ENCODE measurements around the gene KIF19. TPM values are rescaled to one million over a fixed set of nuclear protein-coding genes. Genes with fewer than 3 reads are reported as not detected.
"Not testable (repeated sequence)": the region's sequence is repeated elsewhere in the genome, so short reads cannot be mapped to it uniquely, and the experiment has no call there.

KIF19 gene
- 1 to 10 TPM in 2 of 4 donors, under 1 TPM in 2; 0.81 to 2.1 (median 1.5) TPM for total RNA-seq

DNA sequence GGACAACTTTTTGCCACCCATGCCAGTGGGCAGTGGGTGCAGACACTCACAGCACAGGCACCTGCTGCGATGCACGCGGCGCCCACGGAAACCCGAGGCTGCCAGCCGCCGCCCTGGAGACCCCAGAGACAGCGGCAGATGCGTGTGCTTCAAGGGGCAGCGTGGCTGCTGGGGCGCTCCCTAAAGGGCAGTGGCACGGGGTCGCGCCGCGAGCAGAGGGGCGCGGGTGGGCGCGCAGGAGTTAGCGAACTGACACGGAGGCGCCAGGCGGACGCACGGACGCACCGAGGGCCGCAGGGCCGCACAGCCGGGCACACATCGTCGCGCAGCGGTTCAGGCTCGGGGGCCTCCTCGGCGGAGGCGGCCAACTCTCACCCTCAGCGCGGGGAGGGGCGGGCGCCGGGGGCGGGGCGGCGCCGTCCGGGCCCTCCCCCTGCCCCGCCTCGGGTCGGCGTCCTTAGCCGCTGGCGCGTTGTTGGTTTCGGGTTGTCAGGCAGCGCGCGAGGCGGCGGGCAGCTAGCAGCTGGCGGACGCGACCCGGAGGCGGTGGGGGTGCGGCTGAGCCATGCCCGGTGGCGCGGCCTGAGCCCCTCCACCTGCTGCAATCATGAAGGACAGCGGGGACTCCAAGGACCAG lies at the start of gene KIF19:
KIF19 (plus strand) TSS at position 484 of the 637 bp plus-strand sequence; CDS start at position 608, 124 bp downstream.
- H3K27ac ChIP-seq: peak within 1 kb of the TSS in 1 of 4 donors; percentile 6
- no peaks in the 10 kb centered on the region for H3K36me3 ChIP-seq
- no peaks in the 10 kb centered on the region for H3K9me3 ChIP-seq
- H3K4me1 ChIP-seq: peaks cover 0 to 22% (median 7%) of the 10 kb centered on the region in 3 donors
- peaks cover 66% of the 10 kb centered on the region for H3K27me3 ChIP-seq
- H3K4me3 ChIP-seq: peak within 1 kb of the TSS; percentile 1 to 51
- WGBS, 2 donors (ENCODE audit: low coverage in 1 of 2): no CpG with 5 or more reads among the region's 73 CpGs
- TF ChIP-seq EP300 (IDR thresholded peaks at IDR 0.05) (no peak), CTCF (IDR thresholded peaks at IDR 0.05) (no peak), POLR2AphosphoS5 (IDR thresholded peaks at IDR 0.05) (no peak), POLR2A (IDR thresholded peaks at IDR 0.05) (no peak)
- peak; percentile 51 for ATAC-seq

DNA sequence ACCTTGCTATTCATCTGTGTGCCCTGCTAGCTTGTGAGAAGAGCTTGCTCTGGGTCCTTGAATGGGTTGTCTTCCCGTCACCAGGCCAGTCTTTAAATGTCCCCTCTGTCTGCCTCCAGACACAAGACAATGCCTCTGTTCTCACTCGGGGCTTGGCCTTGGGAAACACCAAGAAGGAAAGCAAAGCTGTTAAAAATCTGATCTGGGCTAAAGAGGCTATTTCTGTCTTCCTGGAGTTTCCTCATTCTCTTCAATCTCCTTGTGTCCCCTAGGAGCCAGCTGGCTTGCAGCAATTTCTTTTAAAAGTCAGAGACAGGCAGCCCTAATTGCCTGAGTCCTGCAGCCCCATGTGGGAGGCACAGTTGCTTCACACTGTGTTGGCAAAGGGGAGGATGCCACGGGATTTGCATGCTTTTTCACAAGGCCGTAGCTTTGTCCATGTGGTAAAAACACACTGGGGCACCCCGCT lies 49.5 kb upstream of the KIF19 start:
- 60% methylated on average over 1 of the region's 5 CpGs; no CpG with 5 or more reads in 1 of the 2 donors for WGBS, 2 donors (ENCODE audit: low coverage in 1 of 2)
- Histone ChIP-seq H3K4me1 (peaks cover 0 to 54% (median 6%) of the 10 kb centered on the region in 3 donors), H3K36me3 (no peaks in the 10 kb centered on the region), H3K27me3 (peaks cover 49% of the 10 kb centered on the region), H3K4me3 (no peak overlapping the region), H3K27ac (peak overlapping the region in 3 of 4 donors; percentile 44 to 76 (median 62)), H3K9me3 (no peaks in the 10 kb centered on the region)
- ATAC-seq: peak; percentile 65
- no peak for TF ChIP-seq POLR2AphosphoS5 (IDR thresholded peaks at IDR 0.05)
- no peak for TF ChIP-seq EP300 (IDR thresholded peaks at IDR 0.05)
- TF ChIP-seq CTCF (IDR thresholded peaks at IDR 0.05): no peak
- TF ChIP-seq POLR2A (IDR thresholded peaks at IDR 0.05): no peak

- TF ChIP-seq EP300 (IDR thresholded peaks at IDR 0.05) (no peak), CTCF (IDR thresholded peaks at IDR 0.05) (no peak), POLR2AphosphoS5 (IDR thresholded peaks at IDR 0.05) (no peak), POLR2A (IDR thresholded peaks at IDR 0.05) (no peak)
- ATAC-seq: no peak
- WGBS, 2 donors (ENCODE audit: low coverage in 1 of 2): 75% methylated on average over 1 of the region's 1 CpG; no CpG with 5 or more reads in 1 of the 2 donors
- H3K27me3 ChIP-seq: peaks cover 45% of the 10 kb centered on the region
- no peak overlapping the region for H3K27ac ChIP-seq
- H3K4me3 ChIP-seq: no peak overlapping the region
- H3K4me1 ChIP-seq: peaks cover 0 to 41% (median 5%) of the 10 kb centered on the region in 3 donors
- no peaks in the 10 kb centered on the region for H3K36me3 ChIP-seq
- H3K9me3 ChIP-seq: no peaks in the 10 kb centered on the region
Observed at GRCh38 chr17:74277935-74278334, 48.1 kb upstream of the KIF19 start.

DNA sequence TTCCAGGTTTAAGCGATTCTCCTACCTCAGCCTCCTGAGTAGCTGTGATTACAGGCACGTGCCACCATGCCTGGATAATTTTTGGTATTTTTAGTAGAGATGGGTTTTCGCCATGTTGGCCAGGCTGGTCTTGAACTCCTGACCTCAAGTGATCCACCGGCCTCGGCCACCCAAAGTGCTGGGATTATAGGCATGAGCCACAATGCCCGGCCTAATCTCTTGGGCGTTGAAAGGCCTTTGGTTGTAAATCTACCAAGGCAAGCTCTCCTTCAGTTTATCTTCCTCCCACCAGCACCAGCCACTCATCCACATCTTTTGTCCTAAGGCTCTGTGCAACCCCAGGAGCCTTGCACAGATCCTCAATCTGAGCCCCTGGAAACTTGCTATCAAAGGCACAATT lies 46.4 kb upstream of the KIF19 start:
- 80 to 89% methylated on average over 6 to 7 of the region's 7 CpGs for WGBS, 2 donors (ENCODE audit: low coverage in 1 of 2)
- H3K4me3 ChIP-seq, ATAC-seq, H3K9me3 ChIP-seq, H3K36me3 ChIP-seq, H3K27ac ChIP-seq: not testable (repeated sequence)
- peaks cover 47% of the 10 kb centered on the region for H3K27me3 ChIP-seq
- H3K4me1 ChIP-seq: peaks cover 0 to 28% (median 3%) of the 10 kb centered on the region in 3 donors

DNA sequence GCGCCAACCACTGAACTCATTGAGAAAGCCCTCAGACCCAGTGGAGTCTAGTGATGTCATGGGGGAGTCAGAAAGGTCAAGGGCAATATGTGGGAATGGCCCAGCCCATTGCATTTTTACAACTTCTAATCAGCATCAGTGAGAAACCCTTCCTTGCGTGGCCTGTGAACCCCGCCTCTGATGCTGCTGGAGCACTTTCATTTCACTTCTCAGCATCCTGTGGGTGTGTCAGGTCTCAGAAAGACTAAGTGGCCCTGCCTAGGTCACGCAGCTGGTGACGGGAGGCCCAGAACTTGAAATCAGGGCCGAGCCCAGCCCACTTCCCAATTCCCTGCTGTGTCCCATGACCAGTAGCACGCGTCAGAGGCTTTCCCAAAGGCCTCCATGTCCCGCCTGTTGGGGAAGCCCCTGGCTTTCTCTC lies 45.9 kb upstream of the KIF19 start:
- Histone ChIP-seq H3K4me1 (peaks cover 0 to 28% (median 3%) of the 10 kb centered on the region in 3 donors), H3K36me3 (no peaks in the 10 kb centered on the region), H3K4me3 (no peak overlapping the region), H3K27ac (no peak overlapping the region), H3K27me3 (peaks cover 47% of the 10 kb centered on the region), H3K9me3 (no peaks in the 10 kb centered on the region)
- no peak for ATAC-seq
- 70% methylated on average over 5 of the region's 9 CpGs; no CpG with 5 or more reads in 1 of the 2 donors for WGBS, 2 donors (ENCODE audit: low coverage in 1 of 2)
- TF ChIP-seq POLR2A (IDR thresholded peaks at IDR 0.05) (no peak), EP300 (IDR thresholded peaks at IDR 0.05) (no peak), CTCF (IDR thresholded peaks at IDR 0.05) (no peak), POLR2AphosphoS5 (IDR thresholded peaks at IDR 0.05) (no peak)
